ENCODE data around the gene C5AR1. TPM values are rescaled to one million over a fixed set of nuclear protein-coding genes. Genes with fewer than 3 reads are reported as not detected.
A peak's percentile ranks its signal among the peaks of the same experiment; 100 is the strongest.

The C5AR1 gene
- total and polyA plus RNA-seq, 9 of the 15 experiments (the other 6 are each of a cell fraction or from before 2014, with no cell fraction given), result 0.06 to 1.6 (median 0.28) TPM; not detected in 3

DNA sequence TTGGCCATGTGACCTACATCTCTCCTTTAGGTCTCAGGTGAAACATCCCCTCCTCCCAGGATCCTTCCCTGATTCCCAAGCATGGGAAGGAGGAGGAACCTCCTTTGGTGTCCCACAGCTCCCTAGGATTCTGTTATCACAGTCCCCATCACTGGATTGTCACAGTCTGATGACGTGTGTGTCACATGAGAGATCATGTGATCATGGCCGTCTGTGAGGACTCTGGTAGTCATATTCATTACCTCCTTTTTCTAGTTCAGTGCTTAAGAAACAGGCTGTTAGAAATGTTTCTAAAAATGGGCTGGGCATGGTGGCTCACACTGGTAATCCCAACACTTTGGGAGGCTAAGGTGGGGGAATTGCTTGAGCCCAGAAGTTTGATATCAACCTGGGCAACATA lies 42.4 kb downstream of the C5AR1 start (continued):
- TF ChIP-seq MITF (IDR thresholded peaks at IDR 0.05) (no peak), ZNF586 (CRISPR knock-in tag; conservative IDR thresholded peaks at IDR 0.05) (no peak), ATF7 (IDR thresholded peaks at IDR 0.05) (peak; percentile 16; the same call in 1 of the 2 replicates), NFIC (IDR thresholded peaks at IDR 0.05) (no peak), ZNF766 (CRISPR knock-in tag; conservative IDR thresholded peaks at IDR 0.05) (no peak), SPI1 (IDR thresholded peaks at IDR 0.05; ENCODE audit: borderline replicate concordance, low read depth, low read length) (no peak), SRSF3 (IDR thresholded peaks at IDR 0.05; ENCODE audit: insufficient read depth, low read length) (no peak), RFX7 (CRISPR knock-in tag; IDR thresholded peaks at IDR 0.05) (no peak), ZFP30 (CRISPR knock-in tag; IDR thresholded peaks at IDR 0.05; ENCODE audit: borderline replicate concordance) (no peak), ZSCAN29 (IDR thresholded peaks at IDR 0.05) (no peak), MTA3 (IDR thresholded peaks at IDR 0.05; ENCODE audit: borderline replicate concordance) (no peak), PHTF2 (CRISPR knock-in tag; IDR thresholded peaks at IDR 0.05) (no peak)
- TF ChIP-seq, protein P1, sequence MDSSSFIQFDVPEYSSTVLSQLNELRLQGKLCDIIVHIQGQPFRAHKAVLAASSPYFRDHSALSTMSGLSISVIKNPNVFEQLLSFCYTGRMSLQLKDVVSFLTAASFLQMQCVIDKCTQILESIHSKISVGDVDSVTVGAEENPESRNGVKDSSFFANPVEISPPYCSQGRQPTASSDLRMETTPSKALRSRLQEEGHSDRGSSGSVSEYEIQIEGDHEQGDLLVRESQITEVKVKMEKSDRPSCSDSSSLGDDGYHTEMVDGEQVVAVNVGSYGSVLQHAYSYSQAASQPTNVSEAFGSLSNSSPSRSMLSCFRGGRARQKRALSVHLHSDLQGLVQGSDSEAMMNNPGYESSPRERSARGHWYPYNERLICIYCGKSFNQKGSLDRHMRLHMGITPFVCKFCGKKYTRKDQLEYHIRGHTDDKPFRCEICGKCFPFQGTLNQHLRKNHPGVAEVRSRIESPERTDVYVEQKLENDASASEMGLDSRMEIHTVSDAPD (CRISPR knock-in tag; IDR thresholded peaks at IDR 0.05), result no peak
- TF ChIP-seq, protein P2, sequence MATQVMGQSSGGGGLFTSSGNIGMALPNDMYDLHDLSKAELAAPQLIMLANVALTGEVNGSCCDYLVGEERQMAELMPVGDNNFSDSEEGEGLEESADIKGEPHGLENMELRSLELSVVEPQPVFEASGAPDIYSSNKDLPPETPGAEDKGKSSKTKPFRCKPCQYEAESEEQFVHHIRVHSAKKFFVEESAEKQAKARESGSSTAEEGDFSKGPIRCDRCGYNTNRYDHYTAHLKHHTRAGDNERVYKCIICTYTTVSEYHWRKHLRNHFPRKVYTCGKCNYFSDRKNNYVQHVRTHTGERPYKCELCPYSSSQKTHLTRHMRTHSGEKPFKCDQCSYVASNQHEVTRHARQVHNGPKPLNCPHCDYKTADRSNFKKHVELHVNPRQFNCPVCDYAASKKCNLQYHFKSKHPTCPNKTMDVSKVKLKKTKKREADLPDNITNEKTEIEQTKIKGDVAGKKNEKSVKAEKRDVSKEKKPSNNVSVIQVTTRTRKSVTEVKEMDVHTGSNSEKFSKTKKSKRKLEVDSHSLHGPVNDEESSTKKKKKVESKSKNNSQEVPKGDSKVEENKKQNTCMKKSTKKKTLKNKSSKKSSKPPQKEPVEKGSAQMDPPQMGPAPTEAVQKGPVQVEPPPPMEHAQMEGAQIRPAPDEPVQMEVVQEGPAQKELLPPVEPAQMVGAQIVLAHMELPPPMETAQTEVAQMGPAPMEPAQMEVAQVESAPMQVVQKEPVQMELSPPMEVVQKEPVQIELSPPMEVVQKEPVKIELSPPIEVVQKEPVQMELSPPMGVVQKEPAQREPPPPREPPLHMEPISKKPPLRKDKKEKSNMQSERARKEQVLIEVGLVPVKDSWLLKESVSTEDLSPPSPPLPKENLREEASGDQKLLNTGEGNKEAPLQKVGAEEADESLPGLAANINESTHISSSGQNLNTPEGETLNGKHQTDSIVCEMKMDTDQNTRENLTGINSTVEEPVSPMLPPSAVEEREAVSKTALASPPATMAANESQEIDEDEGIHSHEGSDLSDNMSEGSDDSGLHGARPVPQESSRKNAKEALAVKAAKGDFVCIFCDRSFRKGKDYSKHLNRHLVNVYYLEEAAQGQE (IDR thresholded peaks at IDR 0.05; ENCODE audit: borderline replicate concordance), result peak; percentile 53
- TF ChIP-seq, protein P2 (CRISPR knock-in tag; IDR thresholded peaks at IDR 0.05; ENCODE audit: low read depth), result no peak
- TF ChIP-seq, protein P3, sequence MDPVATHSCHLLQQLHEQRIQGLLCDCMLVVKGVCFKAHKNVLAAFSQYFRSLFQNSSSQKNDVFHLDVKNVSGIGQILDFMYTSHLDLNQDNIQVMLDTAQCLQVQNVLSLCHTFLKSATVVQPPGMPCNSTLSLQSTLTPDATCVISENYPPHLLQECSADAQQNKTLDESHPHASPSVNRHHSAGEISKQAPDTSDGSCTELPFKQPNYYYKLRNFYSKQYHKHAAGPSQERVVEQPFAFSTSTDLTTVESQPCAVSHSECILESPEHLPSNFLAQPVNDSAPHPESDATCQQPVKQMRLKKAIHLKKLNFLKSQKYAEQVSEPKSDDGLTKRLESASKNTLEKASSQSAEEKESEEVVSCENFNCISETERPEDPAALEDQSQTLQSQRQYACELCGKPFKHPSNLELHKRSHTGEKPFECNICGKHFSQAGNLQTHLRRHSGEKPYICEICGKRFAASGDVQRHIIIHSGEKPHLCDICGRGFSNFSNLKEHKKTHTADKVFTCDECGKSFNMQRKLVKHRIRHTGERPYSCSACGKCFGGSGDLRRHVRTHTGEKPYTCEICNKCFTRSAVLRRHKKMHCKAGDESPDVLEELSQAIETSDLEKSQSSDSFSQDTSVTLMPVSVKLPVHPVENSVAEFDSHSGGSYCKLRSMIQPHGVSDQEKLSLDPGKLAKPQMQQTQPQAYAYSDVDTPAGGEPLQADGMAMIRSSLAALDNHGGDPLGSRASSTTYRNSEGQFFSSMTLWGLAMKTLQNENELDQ (CRISPR knock-in tag; IDR thresholded peaks at IDR 0.05; ENCODE audit: borderline replicate concordance), result no peak

Measured in K562 (cell line).